Sigmoid colon (tissue), 4 donors: Measurements from ENCODE around the gene MYEOV.

Experiments used
- CTCF ChIP-seq, 4 experiments: fragments of 450-650 bp in 3 of 4; fragments of 200-600 bp in 1 of 4; IDR thresholded peaks; one replicate each; pipeline ENCODE4 v1.5.1; 2016 to 2019; ENCODE audit warnings: antibody characterized with exemption in 4 of 4, mild to moderate bottlenecking in 3 of 4, moderate library complexity in 2 of 4
- EP300 ChIP-seq, 4 donors: sonication (generic); formaldehyde crosslinking; IDR thresholded peaks; one replicate each; pipeline ENCODE4 v1.6.1; 2017; ENCODE audit warnings: antibody characterized with exemption in 4 of 4

- no peak for TF ChIP-seq CTCF (IDR thresholded peaks at IDR 0.05)
- TF ChIP-seq EP300 (IDR thresholded peaks at IDR 0.05), result no peak
Observed at GRCh38 chr11:69317401-69318092, 23.6 kb downstream of the MYEOV start.
